Measurements from ENCODE around the gene KIRREL1.
A peak's percentile ranks its signal among the peaks of the same experiment; 100 is the strongest.

The KIRREL1 gene

GRCh38 chr1:158007180-158007579 is 13.7 kb downstream of the KIRREL1 start:
- no peaks in the 10 kb centered on the region for H3K4me1 ChIP-seq
- H2AFZ ChIP-seq: no peak overlapping the region
- TF ChIP-seq, protein P1, sequence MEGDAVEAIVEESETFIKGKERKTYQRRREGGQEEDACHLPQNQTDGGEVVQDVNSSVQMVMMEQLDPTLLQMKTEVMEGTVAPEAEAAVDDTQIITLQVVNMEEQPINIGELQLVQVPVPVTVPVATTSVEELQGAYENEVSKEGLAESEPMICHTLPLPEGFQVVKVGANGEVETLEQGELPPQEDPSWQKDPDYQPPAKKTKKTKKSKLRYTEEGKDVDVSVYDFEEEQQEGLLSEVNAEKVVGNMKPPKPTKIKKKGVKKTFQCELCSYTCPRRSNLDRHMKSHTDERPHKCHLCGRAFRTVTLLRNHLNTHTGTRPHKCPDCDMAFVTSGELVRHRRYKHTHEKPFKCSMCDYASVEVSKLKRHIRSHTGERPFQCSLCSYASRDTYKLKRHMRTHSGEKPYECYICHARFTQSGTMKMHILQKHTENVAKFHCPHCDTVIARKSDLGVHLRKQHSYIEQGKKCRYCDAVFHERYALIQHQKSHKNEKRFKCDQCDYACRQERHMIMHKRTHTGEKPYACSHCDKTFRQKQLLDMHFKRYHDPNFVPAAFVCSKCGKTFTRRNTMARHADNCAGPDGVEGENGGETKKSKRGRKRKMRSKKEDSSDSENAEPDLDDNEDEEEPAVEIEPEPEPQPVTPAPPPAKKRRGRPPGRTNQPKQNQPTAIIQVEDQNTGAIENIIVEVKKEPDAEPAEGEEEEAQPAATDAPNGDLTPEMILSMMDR (IDR thresholded peaks at IDR 0.05): no peak
- H3K36me3 ChIP-seq (ENCODE audit: control insufficient read depth, insufficient read depth, low read length): no peaks in the 10 kb centered on the region
- no peak overlapping the region for H3K9ac ChIP-seq
- no peaks in the 10 kb centered on the region for H3K9me3 ChIP-seq (ENCODE audit: control insufficient read depth, low read length)
- H3K4me3 ChIP-seq (ENCODE audit: low read depth, low read length): no peak overlapping the region
- H3K4me2 ChIP-seq (ENCODE audit: low read length): no peak overlapping the region
- H3K27ac ChIP-seq: no peak overlapping the region
- H3K27me3 ChIP-seq (ENCODE audit: control insufficient read depth, insufficient read depth, low read length): no peaks in the 10 kb centered on the region
- no peaks in the 10 kb centered on the region for H3K79me2 ChIP-seq

DNA sequence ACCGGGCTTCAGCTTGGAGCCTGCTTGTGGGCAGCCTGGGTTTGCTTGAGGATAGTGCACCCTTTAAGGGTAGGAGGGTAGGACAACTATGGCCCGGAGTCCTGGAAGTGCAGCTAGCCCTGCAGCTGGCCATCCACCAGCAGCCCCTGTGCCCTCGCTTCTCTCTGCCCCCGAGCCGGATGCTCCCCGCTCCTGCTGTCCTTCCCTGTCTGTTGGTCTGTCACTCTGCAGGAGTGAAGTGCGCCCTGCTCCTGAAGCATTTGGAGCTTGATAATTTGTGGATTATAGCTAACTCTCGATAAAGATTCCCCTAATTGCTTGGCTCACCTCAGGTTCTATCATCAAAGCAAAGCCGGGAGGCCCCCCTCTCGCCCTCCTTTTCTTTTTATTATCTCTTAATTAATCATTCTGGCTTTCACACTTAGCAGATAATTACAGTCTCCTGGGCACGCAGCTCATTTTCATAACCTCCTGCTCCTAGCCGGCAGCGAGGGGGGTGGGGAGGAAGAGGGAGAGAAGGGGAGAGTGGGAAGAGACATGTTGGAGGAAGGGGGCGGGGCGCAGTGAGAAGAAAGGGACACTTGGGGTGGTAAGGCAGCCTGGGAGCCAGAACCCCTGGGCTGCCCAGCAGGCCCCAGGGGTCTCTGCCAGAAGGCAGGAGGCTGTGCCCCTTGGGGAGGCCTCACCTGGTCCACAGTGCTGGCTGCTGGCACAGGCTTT is 14.4 kb downstream of the KIRREL1 start:
- TF ChIP-seq, protein P1 (IDR thresholded peaks at IDR 0.05): no peak
- Histone ChIP-seq H3K4me2 (ENCODE audit: low read length) (no peak overlapping the region), H3K9me3 (ENCODE audit: control insufficient read depth, low read length) (no peaks in the 10 kb centered on the region), H3K9ac (no peak overlapping the region), H3K4me1 (no peaks in the 10 kb centered on the region), H3K27me3 (ENCODE audit: control insufficient read depth, insufficient read depth, low read length) (no peaks in the 10 kb centered on the region), H3K4me3 (ENCODE audit: low read depth, low read length) (no peak overlapping the region), H3K79me2 (no peaks in the 10 kb centered on the region), H3K36me3 (ENCODE audit: control insufficient read depth, insufficient read depth, low read length) (no peaks in the 10 kb centered on the region), H2AFZ (no peak overlapping the region), H3K27ac (peak overlapping the region; percentile 29)

DNA sequence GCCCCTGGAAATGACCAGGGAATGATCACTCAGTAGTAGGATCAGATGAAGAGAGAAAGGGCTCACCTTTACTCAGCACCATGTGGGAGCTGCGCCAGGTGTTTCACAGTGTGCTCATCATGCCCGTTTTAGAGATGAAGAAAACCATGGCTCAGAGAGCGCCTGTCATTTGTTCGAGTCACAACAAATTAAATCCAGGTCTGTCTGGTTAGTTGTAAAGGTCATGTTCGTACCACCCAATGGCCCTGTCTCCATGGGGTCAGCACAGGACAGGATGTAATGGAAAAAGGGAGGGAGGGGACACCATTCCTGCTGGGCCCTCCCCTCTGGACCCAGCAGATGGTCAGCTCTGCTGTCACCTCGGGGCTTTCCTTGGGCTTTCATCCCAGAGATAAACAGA is 15.2 kb downstream of the KIRREL1 start:
- Histone ChIP-seq H3K27me3 (ENCODE audit: control insufficient read depth, insufficient read depth, low read length) (no peaks in the 10 kb centered on the region), H3K4me3 (ENCODE audit: low read depth, low read length) (no peak overlapping the region), H3K79me2 (no peaks in the 10 kb centered on the region), H2AFZ (no peak overlapping the region), H3K36me3 (ENCODE audit: control insufficient read depth, insufficient read depth, low read length) (no peaks in the 10 kb centered on the region), H3K9ac (no peak overlapping the region), H3K27ac (peak overlapping the region; percentile 29), H3K4me2 (ENCODE audit: low read length) (no peak overlapping the region), H3K9me3 (ENCODE audit: control insufficient read depth, low read length) (no peaks in the 10 kb centered on the region), H3K4me1 (no peaks in the 10 kb centered on the region)
- TF ChIP-seq, protein P1 (IDR thresholded peaks at IDR 0.05): no peak

DNA sequence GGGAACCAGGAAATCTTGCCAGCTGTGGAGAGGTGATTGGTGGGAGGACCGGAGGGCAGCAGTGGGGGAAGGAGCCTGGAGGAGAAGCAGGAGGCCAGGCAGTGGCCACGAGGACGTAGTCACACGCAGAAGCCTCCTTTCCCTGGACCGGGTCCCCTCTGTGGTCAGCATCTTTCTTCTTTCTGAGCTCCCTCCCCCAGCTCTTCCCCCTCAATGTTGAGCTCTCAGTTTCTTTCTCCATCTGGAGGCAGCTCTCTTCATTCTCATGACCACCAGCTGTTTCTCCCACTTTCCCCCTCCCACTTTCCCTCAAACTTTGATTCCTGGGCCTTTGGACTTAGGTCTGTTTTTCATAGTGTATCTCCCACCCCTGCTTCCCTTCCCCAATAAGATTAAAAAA is 18.3 kb downstream of the KIRREL1 start:
- H3K9ac ChIP-seq: no peak overlapping the region
- peak overlapping the region; percentile 47 for H3K27ac ChIP-seq
- H3K79me2 ChIP-seq: no peaks in the 10 kb centered on the region
- H3K4me3 ChIP-seq (ENCODE audit: low read depth, low read length): no peak overlapping the region
- no peak overlapping the region for H3K4me2 ChIP-seq (ENCODE audit: low read length)
- TF ChIP-seq, protein P1 (IDR thresholded peaks at IDR 0.05): no peak
- H2AFZ ChIP-seq: no peak overlapping the region
- no peaks in the 10 kb centered on the region for H3K9me3 ChIP-seq (ENCODE audit: control insufficient read depth, low read length)
- H3K4me1 ChIP-seq: no peaks in the 10 kb centered on the region
- H3K27me3 ChIP-seq (ENCODE audit: control insufficient read depth, insufficient read depth, low read length): no peaks in the 10 kb centered on the region
- H3K36me3 ChIP-seq (ENCODE audit: control insufficient read depth, insufficient read depth, low read length): no peaks in the 10 kb centered on the region

All from parathyroid adenoma (tissue), 2 donors.